Measurements from ENCODE around the gene WASL. TPM values are rescaled to one million over a fixed set of nuclear protein-coding genes. Genes with fewer than 3 reads are reported as not detected.
"Not testable (repeated sequence)": the region's sequence is repeated elsewhere in the genome, so short reads cannot be mapped to it uniquely, and the experiment has no call there.

The WASL gene
- total RNA-seq (10 to 100 TPM; 62.6 to 69.3 TPM), polyA plus RNA-seq (ENCODE audit: insufficient read depth, low read depth, low replicate concordance) (43.3 TPM)
- long read RNA-seq, donor 1, full-length matches to known transcripts = 5 of 29 reads
- long read RNA-seq, donor 1, partial matches to known transcripts = 24 of 29 reads
- long read RNA-seq, donor 1, other reads (novel, unspliced or antisense) = 0 of 29 reads
- long read RNA-seq, donor 2, full-length matches to known transcripts = 2 of 16 reads
- long read RNA-seq, donor 2, partial matches to known transcripts = 14 of 16 reads
- long read RNA-seq, donor 2, other reads (novel, unspliced or antisense) = 0 of 16 reads

DNA sequence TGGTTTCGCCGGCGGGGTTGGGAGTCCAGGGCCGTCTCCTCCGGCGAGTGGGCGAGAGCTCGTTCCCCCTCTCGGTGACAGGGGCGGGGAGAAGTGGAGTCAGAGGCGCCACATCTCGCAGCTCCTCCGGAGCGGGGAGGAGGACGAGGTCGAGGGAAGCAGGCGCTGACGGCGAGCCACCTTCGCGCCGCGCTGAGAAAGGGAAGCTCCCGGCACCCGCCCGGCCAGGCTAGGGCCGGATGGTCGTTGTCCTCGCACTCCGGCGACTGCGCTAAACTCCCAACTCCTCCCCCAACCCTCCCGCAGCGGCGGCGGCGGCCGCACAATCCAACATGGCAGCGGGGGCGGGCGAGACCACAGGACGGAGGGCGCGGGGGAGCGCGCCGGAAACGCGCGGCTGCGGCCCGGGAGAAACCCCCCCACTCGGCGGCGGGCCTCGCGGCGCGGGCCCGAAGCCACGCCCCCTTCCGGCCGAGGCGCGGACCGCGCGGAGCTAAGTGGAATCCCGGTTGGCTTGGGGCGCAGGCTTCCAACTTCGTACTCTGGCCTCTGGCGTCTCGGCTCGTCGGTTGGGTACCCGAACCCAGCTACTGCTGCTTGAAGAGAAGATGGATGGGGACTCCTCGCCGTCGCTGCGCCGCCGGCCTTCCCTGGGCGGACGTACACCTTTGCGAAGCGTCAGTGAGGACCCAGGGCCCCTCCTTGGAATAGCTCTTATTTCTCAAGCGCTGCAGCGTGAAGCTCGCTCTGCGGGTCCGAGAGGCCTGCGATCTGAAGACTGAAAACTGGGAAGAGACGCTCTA, at the start of gene WASL:
Gene WASL (minus strand): TSS at position 270 of the 803 bp plus-strand sequence. CDS start 269 bp downstream, at position 1.
- H3K27ac ChIP-seq = peak within 1 kb of the TSS; percentile 98 to 99
- peak; percentile 86 for TF ChIP-seq POLR2A (IDR thresholded peaks at IDR 0.05)
- TF ChIP-seq, protein P1, sequence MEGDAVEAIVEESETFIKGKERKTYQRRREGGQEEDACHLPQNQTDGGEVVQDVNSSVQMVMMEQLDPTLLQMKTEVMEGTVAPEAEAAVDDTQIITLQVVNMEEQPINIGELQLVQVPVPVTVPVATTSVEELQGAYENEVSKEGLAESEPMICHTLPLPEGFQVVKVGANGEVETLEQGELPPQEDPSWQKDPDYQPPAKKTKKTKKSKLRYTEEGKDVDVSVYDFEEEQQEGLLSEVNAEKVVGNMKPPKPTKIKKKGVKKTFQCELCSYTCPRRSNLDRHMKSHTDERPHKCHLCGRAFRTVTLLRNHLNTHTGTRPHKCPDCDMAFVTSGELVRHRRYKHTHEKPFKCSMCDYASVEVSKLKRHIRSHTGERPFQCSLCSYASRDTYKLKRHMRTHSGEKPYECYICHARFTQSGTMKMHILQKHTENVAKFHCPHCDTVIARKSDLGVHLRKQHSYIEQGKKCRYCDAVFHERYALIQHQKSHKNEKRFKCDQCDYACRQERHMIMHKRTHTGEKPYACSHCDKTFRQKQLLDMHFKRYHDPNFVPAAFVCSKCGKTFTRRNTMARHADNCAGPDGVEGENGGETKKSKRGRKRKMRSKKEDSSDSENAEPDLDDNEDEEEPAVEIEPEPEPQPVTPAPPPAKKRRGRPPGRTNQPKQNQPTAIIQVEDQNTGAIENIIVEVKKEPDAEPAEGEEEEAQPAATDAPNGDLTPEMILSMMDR (IDR thresholded peaks at IDR 0.05) = peak in 2 of 3 experiments; percentile 31 to 44
- WGBS, 2 donors = 0 to 1% methylated on average over 7 to 51 of the region's 93 CpGs
- H3K4me3 ChIP-seq = peak within 1 kb of the TSS; percentile 89 to 98
- no peaks in the 10 kb centered on the region for H3K36me3 ChIP-seq (ENCODE audit: low read depth, missing control alignments)
- no peaks in the 10 kb centered on the region for H3K27me3 ChIP-seq
- H3K4me1 ChIP-seq = peaks cover 34% of the 10 kb centered on the region
- intact Hi-C loops (cut with DNase I; ENCODE audit: low total_unique reads) = no loop called here
- peak; percentile 94 for DNase-seq
- H3K9me3 ChIP-seq = no peaks in the 10 kb centered on the region

- H3K4me1 ChIP-seq = no peaks in the 10 kb centered on the region
- TF ChIP-seq POLR2A (IDR thresholded peaks at IDR 0.05) = no peak
- TF ChIP-seq, protein P1 (IDR thresholded peaks at IDR 0.05) = peak; percentile 38 to 66 (median 45)
- no peak overlapping the region for H3K27ac ChIP-seq
- 58 to 68% methylated on average over 2 of the region's 2 CpGs for WGBS, 2 donors
- no peak overlapping the region for H3K4me3 ChIP-seq
- H3K9me3 ChIP-seq = no peaks in the 10 kb centered on the region
- no peak for DNase-seq
- no peaks in the 10 kb centered on the region for H3K36me3 ChIP-seq (ENCODE audit: low read depth, missing control alignments)
- intact Hi-C loops (cut with DNase I; ENCODE audit: low total_unique reads) = no loop called here
- no peaks in the 10 kb centered on the region for H3K27me3 ChIP-seq
Measured at GRCh38 chr7:123797673-123798531, 49.1 kb upstream of the WASL start.

- no peak overlapping the region for H3K27ac ChIP-seq
- H3K9me3 ChIP-seq = no peaks in the 10 kb centered on the region
- WGBS, 2 donors = 94 to 97% methylated on average over 1 of the region's 1 CpG
- no peak overlapping the region for H3K4me3 ChIP-seq
- H3K36me3 ChIP-seq (ENCODE audit: low read depth, missing control alignments) = no peaks in the 10 kb centered on the region
- H3K4me1 ChIP-seq = no peaks in the 10 kb centered on the region
- DNase-seq = no peak
- no peaks in the 10 kb centered on the region for H3K27me3 ChIP-seq
- intact Hi-C loops (cut with DNase I; ENCODE audit: low total_unique reads) = no loop called here
- TF ChIP-seq, protein P1 (IDR thresholded peaks at IDR 0.05) = no peak
- TF ChIP-seq POLR2A (IDR thresholded peaks at IDR 0.05) = no peak
Measured at GRCh38 chr7:123796568-123796967, 47.8 kb upstream of the WASL start.

DNA sequence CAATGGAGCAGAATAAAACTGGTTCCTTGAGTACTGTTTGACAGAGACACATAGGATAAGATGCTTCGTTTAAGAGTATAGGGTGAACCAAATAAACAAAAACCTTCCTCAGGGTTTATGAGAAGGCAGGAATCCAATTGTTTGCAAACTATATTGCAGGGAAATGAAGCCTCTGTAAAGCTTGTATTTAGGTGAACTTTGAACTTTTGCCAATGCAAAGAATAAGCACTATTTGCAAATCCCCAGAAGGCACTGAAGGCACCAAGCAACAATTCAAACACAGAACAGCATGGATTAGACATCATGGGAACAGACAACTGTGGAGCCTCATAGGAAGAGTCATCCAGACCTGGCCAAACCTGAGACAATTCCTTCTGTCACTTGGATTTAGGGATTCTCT, 47.1 kb upstream of the WASL start:
- 88 to 91% methylated on average over 1 of the region's 1 CpG for WGBS, 2 donors
- H3K9me3 ChIP-seq = no peaks in the 10 kb centered on the region
- H3K27me3 ChIP-seq = no peaks in the 10 kb centered on the region
- H3K4me3 ChIP-seq = no peak overlapping the region
- intact Hi-C loops (cut with DNase I; ENCODE audit: low total_unique reads) = no loop called here
- H3K27ac ChIP-seq = no peak overlapping the region
- no peak for DNase-seq
- TF ChIP-seq, protein P1 (IDR thresholded peaks at IDR 0.05) = no peak
- TF ChIP-seq POLR2A (IDR thresholded peaks at IDR 0.05) = no peak
- no peaks in the 10 kb centered on the region for H3K4me1 ChIP-seq
- H3K36me3 ChIP-seq (ENCODE audit: low read depth, missing control alignments) = no peaks in the 10 kb centered on the region

DNA sequence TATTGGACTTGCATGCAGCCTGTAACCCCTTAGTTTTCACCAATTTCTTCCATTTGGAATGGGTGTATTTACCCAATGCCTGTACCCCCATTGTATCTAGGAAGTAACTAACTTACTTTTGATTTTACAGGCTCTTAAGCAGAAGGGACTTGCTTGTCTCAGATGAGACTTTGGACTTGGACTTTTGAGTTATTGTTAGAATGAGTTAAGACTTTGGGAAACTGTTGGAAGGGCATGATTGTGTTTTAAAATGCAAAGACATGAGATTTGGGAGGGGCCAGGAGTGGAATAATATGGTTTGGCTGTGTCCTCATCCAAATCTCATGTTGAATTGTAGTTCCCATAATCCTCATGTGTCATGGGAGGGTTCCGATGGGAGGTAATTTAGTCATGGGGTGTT, 46.3 kb upstream of the WASL start:
- DNase-seq; H3K9me3 ChIP-seq; H3K27me3 ChIP-seq; H3K4me1 ChIP-seq; intact Hi-C loops (cut with DNase I; ENCODE audit: low total_unique reads); H3K27ac ChIP-seq; H3K4me3 ChIP-seq; H3K36me3 ChIP-seq (ENCODE audit: low read depth, missing control alignments): not testable (repeated sequence)
- 100% methylated on average over 1 of the region's 1 CpG for WGBS, 2 donors

Data from testis (tissue), 5 donors.